GM12891 (cell line): ENCODE results near the gene SCUBE1.

ENCODE experiments used
- POLR2AphosphoS5 ChIP-seq: IDR thresholded peaks from 2 replicates; pipeline ENCODE4 v1.6.1; 2011; ENCODE audit warnings: low read depth, low read length, control low read depth
- TAF1 ChIP-seq: IDR thresholded peaks from 2 replicates; pipeline ENCODE4 v1.6.1; 2011; ENCODE audit warnings: low read depth, low read length, control low read depth

DNA sequence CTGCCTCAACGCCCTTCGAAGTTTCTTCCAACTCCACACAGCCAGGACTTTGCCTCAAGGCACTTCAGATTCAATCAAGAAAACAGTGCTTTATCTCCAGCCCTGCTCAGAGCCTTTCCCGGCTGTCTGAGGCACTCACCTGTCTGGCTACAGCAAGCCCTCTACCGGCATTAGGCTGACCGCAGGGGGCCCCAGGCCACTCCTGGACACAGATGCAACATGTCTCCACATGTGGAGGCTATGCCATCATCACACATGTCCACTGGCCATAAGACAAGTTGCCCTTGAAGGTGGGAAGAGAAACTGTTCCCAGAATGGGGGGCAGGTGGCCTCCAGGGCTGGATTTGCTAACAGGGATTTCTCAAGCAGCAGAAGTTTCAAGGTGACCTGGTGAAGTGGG lies 10.0 kb downstream of the SCUBE1 start:
- TF ChIP-seq POLR2AphosphoS5 (no peak), TAF1 (no peak)
